H1 (cell line): ENCODE measurements around the gene BAD. TPM values are rescaled to one million over a fixed set of nuclear protein-coding genes. Genes with fewer than 3 reads are reported as not detected.
A peak's percentile ranks its signal among the peaks of the same experiment; 100 is the strongest.

Experiments
- CTCF ChIA-PET: fragments of 300-600 bp; sonication (Branson Sonifier 250); formaldehyde crosslinking; loops from one replicate; lab custom pipeline; 2021; ENCODE audit not compliant: partially characterized antibody; lab: Charles Lee
- POLR2A ChIA-PET: fragments of 300-600 bp; sonication (Branson Sonifier 250); formaldehyde crosslinking; loops from one replicate; lab custom pipeline; 2021; ENCODE audit warnings: inconsistent platforms; ENCODE audit not compliant: partially characterized antibody; lab: Charles Lee
- DNase-seq, 2 experiments: peaks; one replicate each; pipeline versions ENCODE4 v3.0.0 to v3.0.0-alpha.2; 2010 to 2022; ENCODE audit warnings: low spot score in 2 of 2, low read depth in 1 of 2, mixed read lengths in 1 of 2
- FAIRE-seq: peaks from 2 replicates; lab custom pipeline; 2011; peaks lifted over from hg19 to GRCh38; lab: Jason Lieb, UNC
- H2AFZ ChIP-seq: 2 replicates; pipeline ENCODE4 v1.8.1; 2012; ENCODE audit warnings: low read length, inconsistent platforms
- H2AK5ac ChIP-seq: 2 replicates; pipeline ENCODE4 v1.6.1; 2013; ENCODE audit warnings: low read depth, low read length
- H2BK120ac ChIP-seq: replicated peaks from 2 replicates; pipeline ENCODE3; 2013; ENCODE audit warnings: low read depth, low read length, inconsistent platforms
- H2BK12ac ChIP-seq: 2 replicates; pipeline ENCODE4 v1.6.1; 2013; ENCODE audit warnings: low read depth, low read length
- H2BK15ac ChIP-seq: 2 replicates; pipeline ENCODE4 v1.6.1; 2013; ENCODE audit warnings: low read length
- H2BK20ac ChIP-seq: 2 replicates; pipeline ENCODE4 v1.6.1; 2013; ENCODE audit warnings: low read length
- H2BK5ac ChIP-seq: 2 replicates; pipeline ENCODE4 v1.6.1; 2013; ENCODE audit warnings: low read depth, low read length
- H3K14ac ChIP-seq: 2 replicates; pipeline ENCODE4 v1.6.1; 2013; ENCODE audit warnings: inconsistent platforms; ENCODE audit not compliant: insufficient read length
- H3K18ac ChIP-seq: 2 replicates; pipeline ENCODE4 v1.6.1; 2013; ENCODE audit warnings: low read length; ENCODE audit errors: extremely low read depth
- H3K23ac ChIP-seq: 2 replicates; pipeline ENCODE4 v1.6.1; 2013; ENCODE audit warnings: inconsistent platforms; ENCODE audit not compliant: insufficient read length
- H3K23me2 ChIP-seq: 2 replicates; pipeline ENCODE4 v1.6.1; 2013; ENCODE audit warnings: low read depth, low read length
- H3K27ac ChIP-seq: 2 replicates; pipeline ENCODE4 v1.6.1; 2011; ENCODE audit warnings: low read depth, low read length, inconsistent platforms
- H3K27me3 ChIP-seq, 4 experiments: replicated peaks in 1 of 4; 1 replicate in 1 of 4; 2 replicates in 3 of 4; pipeline versions ENCODE4 v1.6.1 to v1.8.1; 2011 to 2013; ENCODE audit warnings: low read length in 3 of 4, mild to moderate bottlenecking in 3 of 4, inconsistent platforms in 2 of 4, mixed read lengths in 2 of 4, moderate library complexity in 1 of 4; ENCODE audit not compliant: control insufficient read depth in 3 of 4, insufficient read depth in 3 of 4; ENCODE audit errors: extremely low read depth in 1 of 4
- H3K36me3 ChIP-seq, 4 experiments: 2 replicates each; pipeline versions ENCODE4 v1.6.1 to v1.8.1; 2011 to 2013; ENCODE audit warnings: mild to moderate bottlenecking in 4 of 4, low read length in 3 of 4, moderate library complexity in 2 of 4, control low read depth in 1 of 4, inconsistent platforms in 1 of 4; ENCODE audit not compliant: insufficient read depth in 4 of 4, control insufficient read depth in 2 of 4
- H3K4ac ChIP-seq: replicated peaks from 2 replicates; pipeline ENCODE3; 2013; ENCODE audit warnings: low read length, low read depth, mixed read lengths, inconsistent platforms; ENCODE audit not compliant: insufficient read length
- H3K4me1 ChIP-seq, 4 experiments: replicated peaks in 1 of 4; 1 replicate in 1 of 4; 2 replicates in 3 of 4; pipeline versions ENCODE4 v1.6.1 to v1.8.1; 2011 to 2013; ENCODE audit warnings: low read length in 3 of 4, inconsistent platforms in 2 of 4, mixed read lengths in 1 of 4; ENCODE audit not compliant: insufficient read depth in 4 of 4, control insufficient read depth in 3 of 4
- H3K4me2 ChIP-seq, 2 experiments: 2 replicates each; pipeline versions ENCODE4 v1.6.1 to v1.8.1; 2011 to 2013; ENCODE audit warnings: low read depth in 2 of 2, low read length in 2 of 2, control low read depth in 1 of 2, inconsistent platforms in 1 of 2, mild to moderate bottlenecking in 1 of 2; ENCODE audit not compliant: insufficient read depth in 1 of 2
- H3K4me3 ChIP-seq, 4 experiments: fragments of 200-600, 300-600 bp in 1 of 4; sonication (generic), shearing (Covaris generic), sonication (Bioruptor Twin) in 1 of 4; 2 replicates each; pipeline versions ENCODE4 v1.5.1 to v1.8.1; 2011 to 2016; ENCODE audit warnings: low read length in 4 of 4, low read depth in 3 of 4, control low read depth in 2 of 4, inconsistent platforms in 2 of 4, mild to moderate bottlenecking in 2 of 4, mixed read lengths in 1 of 4, moderate library complexity in 1 of 4; ENCODE audit not compliant: insufficient read depth in 2 of 4; ENCODE audit errors: extremely low read depth in 1 of 4
- H3K56ac ChIP-seq: replicated peaks from 2 replicates; pipeline ENCODE3; 2013; ENCODE audit warnings: low read depth, mild to moderate bottlenecking, mixed read lengths, low read length, inconsistent platforms; ENCODE audit not compliant: insufficient read length
- H3K79me1 ChIP-seq: 2 replicates; pipeline ENCODE4 v1.6.1; 2013; ENCODE audit warnings: low read depth, low read length, control low read depth
- H3K79me2 ChIP-seq, 2 experiments: 2 replicates each; pipeline versions ENCODE4 v1.6.1 to v1.8.1; 2012 to 2013; ENCODE audit warnings: low read length in 2 of 2, mild to moderate bottlenecking in 2 of 2, inconsistent platforms in 1 of 2; ENCODE audit not compliant: insufficient read depth in 2 of 2, control insufficient read depth in 1 of 2
- H3K9ac ChIP-seq, 4 experiments: replicated peaks in 1 of 4; 1 replicate in 1 of 4; 2 replicates in 3 of 4; pipeline versions ENCODE4 v1.6.1 to v1.8.1; 2011 to 2013; ENCODE audit warnings: low read depth in 3 of 4, low read length in 3 of 4, control low read depth in 2 of 4, mild to moderate bottlenecking in 2 of 4, moderate library complexity in 2 of 4, inconsistent platforms in 1 of 4; ENCODE audit errors: extremely low read depth in 1 of 4
- H3K9me3 ChIP-seq, 2 experiments: 2 replicates each; pipeline versions ENCODE4 v1.6.1 to v1.8.1; 2012 to 2013; ENCODE audit warnings: mild to moderate bottlenecking in 2 of 2, moderate library complexity in 2 of 2, control low read depth in 1 of 2, inconsistent platforms in 1 of 2, low read depth in 1 of 2, low read length in 1 of 2, mixed read lengths in 1 of 2; ENCODE audit not compliant: insufficient read depth in 2 of 2
- H4K20me1 ChIP-seq, 2 experiments: replicated peaks in 1 of 2; 2 replicates each; pipeline versions ENCODE3 to v1.8.1; 2011 to 2013; ENCODE audit warnings: inconsistent platforms in 2 of 2, low read length in 2 of 2, mild to moderate bottlenecking in 1 of 2; ENCODE audit not compliant: insufficient read depth in 2 of 2, control insufficient read depth in 1 of 2
- H4K5ac ChIP-seq: 2 replicates; pipeline ENCODE4 v1.6.1; 2013; ENCODE audit warnings: low read length, low read depth, mixed read lengths, inconsistent platforms; ENCODE audit not compliant: insufficient read length
- H4K8ac ChIP-seq: 2 replicates; pipeline ENCODE4 v1.8.0; 2013; ENCODE audit warnings: mild to moderate bottlenecking, moderate library complexity, low read length, inconsistent platforms; ENCODE audit not compliant: insufficient read depth; ENCODE audit errors: extremely low read depth
- H4K91ac ChIP-seq: replicated peaks from 2 replicates; pipeline ENCODE3; 2013; ENCODE audit warnings: low read length, mixed read lengths, inconsistent platforms; ENCODE audit not compliant: insufficient read length
- ATF2 ChIP-seq: IDR thresholded peaks from 2 replicates; pipeline ENCODE4 v1.6.1; 2012; ENCODE audit warnings: low read length, inconsistent platforms
- CBX8 ChIP-seq: fragments of 300-800, 300-1000 bp; sonication (generic); IDR thresholded peaks from 2 replicates; pipeline ENCODE4 v1.7.1; 2016; ENCODE audit warnings: low read depth, low read length, borderline replicate concordance
- CHD1 ChIP-seq: IDR thresholded peaks from 2 replicates; pipeline ENCODE4 v1.6.1; 2012; ENCODE audit warnings: low read depth, low read length, improper control_type of control experiment
- EZH2 ChIP-seq: fragments of 200-600 bp; sonication (generic); IDR thresholded peaks from 2 replicates; pipeline ENCODE4 v1.7.1; 2012; ENCODE audit warnings: low read depth, mild to moderate bottlenecking, moderate library complexity, low read length, inconsistent platforms; ENCODE audit not compliant: severe bottlenecking
- GTF2F1 ChIP-seq: IDR thresholded peaks from 2 replicates; pipeline ENCODE4 v1.6.1; 2012; ENCODE audit warnings: low read depth, low read length, improper control_type of control experiment, borderline replicate concordance
- RNF2 ChIP-seq: fragments of 200-900, 300-1000 bp; sonication (generic); IDR thresholded peaks from 2 replicates; pipeline ENCODE4 v1.7.1; 2016; ENCODE audit warnings: borderline replicate concordance, low read depth, mild to moderate bottlenecking, antibody characterized with exemption, low read length; ENCODE audit not compliant: poor library complexity, severe bottlenecking; ENCODE audit errors: missing control alignments
- SUZ12 ChIP-seq: fragments of 200-600 bp; sonication (generic); IDR thresholded peaks from 2 replicates; pipeline ENCODE4 v1.6.1; 2012; ENCODE audit warnings: mild to moderate bottlenecking, inconsistent platforms, low read length, moderate library complexity, mixed read lengths
- TAF1 ChIP-seq: IDR thresholded peaks from 2 replicates; pipeline ENCODE4 v1.6.1; 2011; ENCODE audit warnings: mild to moderate bottlenecking, low read depth, low read length
- TCF12 ChIP-seq: IDR thresholded peaks from 2 replicates; pipeline ENCODE4 v1.6.1; 2011; ENCODE audit warnings: low read depth, mild to moderate bottlenecking, low read length
- WGBS, 2 experiments: shearing (Covaris generic) in 1 of 2; methylation state at CpG; one replicate each; pipeline versions ENCODE4 v1.1.6 to v1.1.7; 2013 to 2015; ENCODE audit warnings: low lambda C conversion rate in 2 of 2, mixed read lengths in 2 of 2, inconsistent platforms in 1 of 2, low coverage in 1 of 2, missing lambda C conversion rate in 1 of 2; ENCODE audit not compliant: insufficient replicate concordance in 2 of 2, insufficient coverage in 1 of 2, insufficient read length in 1 of 2; ENCODE audit errors: extremely low coverage in 1 of 2, missing lambda C conversion rate in 1 of 2; 5-methylcytosine and 5-hydroxymethylcytosine counted together
- polyA plus RNA-seq, 7 experiments: library from polyadenylated mRNA; depleted of rRNA in 3 of 7; stranded (reverse) in 5 of 7; unstranded in 2 of 7; fragments of >200 nt in 5 of 7; fragments of 200-250 nt in 2 of 7; gene quantifications; 1 replicate in 5 of 7; 2 replicates in 1 of 7; 4 replicates in 1 of 7; pipeline versions ENCODE4 v1.2.1 to v1.2.3, GENCODE V29; 2011 to 2013; ENCODE audit warnings: missing spikeins in 2 of 7, mixed read lengths in 2 of 7
- total RNA-seq: library from RNA; stranded (reverse); fragmentation: NEBNext Ultra II Directional; extraction: Animal tissue kit (Norgen Biotek cat#: 25700); gene quantifications from 2 replicates; pipeline ENCODE4 v1.2.1, GENCODE V29; 2021

Gene BAD
- total and polyA plus RNA-seq, 2 of the 8 experiments (the other 6 are each of a cell fraction or from before 2014, with no cell fraction given), result 23.1 to 33.7 TPM

- Histone ChIP-seq H3K9me3 (no peaks in the 10 kb centered on the region), H3K23me2 (peaks cover 5% of the 10 kb centered on the region; the same call in 1 of the 2 replicates), H3K27me3 (peaks cover 71 to 87% (median 81%) of the 10 kb centered on the region in 4 experiments), H3K4me3 (peak overlapping the region in 3 of 4 experiments; percentile 34 to 64 (median 34); a peak in 4 of 8 replicates), H4K91ac (no peak overlapping the region), H3K4me1 (peaks cover 0 to 20% (median 8%) of the 10 kb centered on the region in 4 experiments; a peak in 5 of 7 replicates), H2BK15ac (no peak overlapping the region; the same call in 1 of the 2 replicates), H3K79me2 (no peaks in the 10 kb centered on the region), H3K36me3 (peaks cover 0 to 9% (median 0%) of the 10 kb centered on the region in 4 experiments; a peak in 1 of 8 replicates), H3K18ac (no peak overlapping the region), H4K8ac (no peak overlapping the region), H3K79me1 (no peaks in the 10 kb centered on the region), H3K23ac (no peak overlapping the region), H4K5ac (no peak overlapping the region), H3K27ac (no peak overlapping the region), H2AK5ac (no peak overlapping the region), H2BK120ac (no peak overlapping the region), H4K20me1 (peaks cover 5 to 27% of the 10 kb centered on the region in 2 experiments), H2AFZ (peak overlapping the region; percentile 38; the same call in 1 of the 2 replicates), H3K4me2 (peak overlapping the region; percentile 20 to 88), H3K14ac (no peak overlapping the region), H2BK12ac (no peak overlapping the region), H3K56ac (no peak overlapping the region), H2BK5ac (no peak overlapping the region), H2BK20ac (no peak overlapping the region), H3K4ac (no peak overlapping the region), H3K9ac (no peak overlapping the region)
- 26% methylated on average over 39 of the region's 42 CpGs; no CpG with 5 or more reads in 1 of the 2 experiments for WGBS, 2 experiments
- no peak for FAIRE-seq
- CTCF ChIA-PET, result interaction anchor here (0.8 to 11.4 kb wide), 5 partner anchors 10 to 88 kb away, joined by 3 to 134 read pairs (median 4); partner anchors contain the start of genes CATSPERZ, ESRRA and PLCB3
- DNase-seq, result peak in 1 of 2 experiments; percentile 68
- POLR2A ChIA-PET, result interaction anchor here (0.7 to 2.8 kb wide), 6 partner anchors 9 to 43 kb away, joined by 3 to 7 read pairs (median 4); partner anchors contain the start of gene BAD
- TF ChIP-seq CHD1, result no peak
- TF ChIP-seq SUZ12, result peak; percentile 88
- TF ChIP-seq TCF12, result no peak
- no peak for TF ChIP-seq ATF2
- TF ChIP-seq CBX8, result 0 out of 2 replicates have a peak, but pooled peaks have one; percentile 27
- TF ChIP-seq TAF1, result no peak
- TF ChIP-seq EZH2, result peak; percentile 93
- TF ChIP-seq GTF2F1, result no peak
- TF ChIP-seq RNF2, result peak; percentile 18
Observed at GRCh38 chr11:64292460-64293254, 8.2 kb upstream of the BAD start.
